Measurements from ENCODE around the gene TMSB4X. TPM values are rescaled to one million over a fixed set of nuclear protein-coding genes. Genes with fewer than 3 reads are reported as not detected.

Gene TMSB4X
- total and polyA plus RNA-seq, 2 of the 8 experiments (the other 6 are each of a cell fraction or from before 2014, with no cell fraction given): 2,063 to 2,112 TPM

DNA sequence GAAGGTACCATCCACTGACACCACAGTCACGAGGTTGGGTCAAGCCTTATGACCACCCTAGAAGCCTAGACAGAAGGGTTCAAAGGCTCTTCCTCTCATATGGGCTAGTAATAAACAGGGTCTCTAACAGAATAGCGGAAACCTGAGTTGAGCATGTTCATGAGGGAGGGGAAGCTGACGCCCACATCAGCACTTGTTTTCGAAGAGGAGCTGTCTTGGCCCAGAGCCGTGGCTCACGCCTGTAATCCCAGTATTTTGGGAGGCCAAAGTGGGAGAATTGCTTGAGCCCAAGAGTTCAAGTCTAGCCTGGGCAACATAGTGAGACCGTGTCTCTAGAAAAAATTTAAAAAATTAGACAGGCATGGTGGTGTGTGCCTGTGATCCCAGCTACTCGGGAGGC is 21.5 kb upstream of the TMSB4X start:
- Histone ChIP-seq H2BK20ac (ENCODE audit: low read length) (no peak overlapping the region), H2AK5ac (ENCODE audit: low read depth, low read length) (no peak overlapping the region), H3K79me1 (ENCODE audit: low read depth, low read length) (no peaks in the 10 kb centered on the region), H3K27me3 (replicated peaks in 1 of 4; ENCODE audit: control insufficient read depth in 3 of 4, extremely low read depth in 1 of 4, insufficient read depth in 3 of 4, low read length in 3 of 4) (no peaks in the 10 kb centered on the region), H3K56ac (replicated peaks; ENCODE audit: insufficient read length, low read depth, low read length) (no peak overlapping the region), H4K91ac (replicated peaks; ENCODE audit: insufficient read length, low read length) (no peak overlapping the region), H3K18ac (ENCODE audit: extremely low read depth, low read length) (no peak overlapping the region), H3K23me2 (ENCODE audit: low read depth, low read length) (no peaks in the 10 kb centered on the region), H3K4me3 (ENCODE audit: extremely low read depth in 1 of 4, insufficient read depth in 2 of 4, low read depth in 3 of 4, low read length in 4 of 4) (no peak overlapping the region), H3K79me2 (ENCODE audit: control insufficient read depth in 1 of 2, insufficient read depth in 2 of 2, low read length in 2 of 2) (no peaks in the 10 kb centered on the region), H3K23ac (ENCODE audit: insufficient read length) (no peak overlapping the region), H3K14ac (ENCODE audit: insufficient read length) (no peak overlapping the region), H3K9me3 (ENCODE audit: insufficient read depth in 2 of 2, low read depth in 1 of 2, low read length in 1 of 2) (no peaks in the 10 kb centered on the region), H2BK120ac (replicated peaks; ENCODE audit: low read depth, low read length) (no peak overlapping the region), H4K20me1 (replicated peaks in 1 of 2; ENCODE audit: control insufficient read depth in 1 of 2, insufficient read depth in 2 of 2, low read length in 2 of 2) (no peaks in the 10 kb centered on the region), H2AFZ (ENCODE audit: low read length) (no peak overlapping the region), H2BK5ac (ENCODE audit: low read depth, low read length) (no peak overlapping the region), H4K8ac (ENCODE audit: extremely low read depth, insufficient read depth, low read length) (no peak overlapping the region), H2BK12ac (ENCODE audit: low read depth, low read length) (no peak overlapping the region), H3K4me2 (ENCODE audit: insufficient read depth in 1 of 2, low read depth in 2 of 2, low read length in 2 of 2) (no peak overlapping the region), H3K36me3 (ENCODE audit: control insufficient read depth in 2 of 4, insufficient read depth in 4 of 4, low read length in 3 of 4) (no peaks in the 10 kb centered on the region), H4K5ac (ENCODE audit: insufficient read length, low read depth, low read length) (no peak overlapping the region), H3K4ac (replicated peaks; ENCODE audit: insufficient read length, low read depth, low read length) (no peak overlapping the region), H3K27ac (ENCODE audit: low read depth, low read length) (no peak overlapping the region), H3K4me1 (replicated peaks in 1 of 4; ENCODE audit: control insufficient read depth in 3 of 4, insufficient read depth in 4 of 4, low read length in 3 of 4) (no peaks in the 10 kb centered on the region), H2BK15ac (ENCODE audit: low read length) (no peak overlapping the region), H3K9ac (replicated peaks in 1 of 4; ENCODE audit: extremely low read depth in 1 of 4, low read depth in 3 of 4, low read length in 3 of 4) (no peak overlapping the region)
- DNase-seq (ENCODE audit: low read depth in 1 of 2, low spot score in 2 of 2): no peak
- no peak for FAIRE-seq
- WGBS, 2 experiments (ENCODE audit: extremely low coverage in 1 of 2, insufficient coverage in 1 of 2, insufficient read length in 1 of 2, insufficient replicate concordance in 2 of 2, low coverage in 1 of 2, low lambda C conversion rate in 2 of 2, missing lambda C conversion rate in 1 of 2): 98% methylated on average over 6 of the region's 8 CpGs; no CpG with 5 or more reads in 1 of the 2 experiments
- POLR2A ChIA-PET (ENCODE audit: partially characterized antibody): no interaction called here
- CTCF ChIA-PET (ENCODE audit: partially characterized antibody): interaction anchor here (0.7 kb wide), 1 partner anchor 534 kb away, joined by 3 read pairs; no protein-coding TSS in a partner anchor
- TF ChIP-seq RBBP5 (IDR thresholded peaks at IDR 0.05; ENCODE audit: borderline replicate concordance, low read depth, low read length) (no peak), SP4 (IDR thresholded peaks at IDR 0.05; ENCODE audit: low read length) (no peak)

Measured in H1 (cell line).